ENCODE results near the gene ZNF774. TPM values are rescaled to one million over a fixed set of nuclear protein-coding genes. Genes with fewer than 3 reads are reported as not detected.

Gene ZNF774
- total RNA-seq, 6 donors from 2014 or later: 1.00 to 8.4 (median 3.4) TPM

DNA sequence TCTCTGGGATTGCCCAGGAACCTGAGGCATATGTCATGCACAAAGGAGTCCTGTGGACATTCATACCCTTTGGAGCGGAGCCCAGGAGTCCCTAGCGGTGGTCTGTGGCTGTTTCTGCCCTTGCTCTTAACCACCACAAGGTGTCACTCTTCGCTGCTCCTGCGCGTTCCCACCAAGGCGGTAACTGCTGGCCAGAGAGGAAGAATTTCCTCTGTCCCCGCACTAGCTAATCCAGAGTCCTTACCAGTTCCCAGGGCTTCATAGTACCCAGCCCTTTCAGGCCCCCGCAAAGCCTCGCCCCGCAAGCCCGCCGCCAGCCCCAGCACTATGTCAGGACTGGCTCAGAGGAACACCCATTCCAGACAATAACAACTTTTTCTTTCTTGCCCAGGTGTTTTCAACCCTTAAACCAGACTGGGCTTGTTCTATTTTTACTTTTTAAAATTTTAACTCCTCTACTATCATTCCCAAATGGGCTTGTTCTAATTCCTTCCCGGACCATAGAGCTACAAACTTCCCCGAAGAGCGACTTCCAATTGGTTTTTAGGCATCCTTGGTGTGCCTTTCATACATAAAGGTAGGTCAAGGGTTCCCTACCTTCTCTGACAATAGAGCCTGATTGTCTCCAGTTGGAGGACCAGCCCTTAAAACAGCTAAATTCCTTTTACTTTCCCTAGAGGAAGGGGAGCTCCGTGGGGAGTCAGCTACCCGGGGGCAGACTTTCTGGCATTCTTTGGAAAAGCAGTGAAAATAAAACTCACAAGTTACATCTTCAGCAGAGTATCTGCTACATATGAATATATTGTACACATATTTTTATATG lies 31.8 kb upstream of the ZNF774 start:
- ATAC-seq (ENCODE audit: low FRiP score in 2 of 2) (peak; percentile 95 to 96), DNase-seq (peak; percentile 84 to 88)
- Histone ChIP-seq H3K9me3 (no peaks in the 10 kb centered on the region), H3K4me1 (peaks cover 9 to 18% (median 12%) of the 10 kb centered on the region in 4 donors), H3K27me3 (no peaks in the 10 kb centered on the region), H3K4me3 (peak overlapping the region in 2 of 4 donors; percentile 5 to 19), H3K36me3 (no peaks in the 10 kb centered on the region), H3K27ac (peak overlapping the region in 2 of 4 donors; percentile 3 to 49)
- no peak for TF ChIP-seq EP300 (IDR thresholded peaks at IDR 0.05)
- TF ChIP-seq, protein P1, sequence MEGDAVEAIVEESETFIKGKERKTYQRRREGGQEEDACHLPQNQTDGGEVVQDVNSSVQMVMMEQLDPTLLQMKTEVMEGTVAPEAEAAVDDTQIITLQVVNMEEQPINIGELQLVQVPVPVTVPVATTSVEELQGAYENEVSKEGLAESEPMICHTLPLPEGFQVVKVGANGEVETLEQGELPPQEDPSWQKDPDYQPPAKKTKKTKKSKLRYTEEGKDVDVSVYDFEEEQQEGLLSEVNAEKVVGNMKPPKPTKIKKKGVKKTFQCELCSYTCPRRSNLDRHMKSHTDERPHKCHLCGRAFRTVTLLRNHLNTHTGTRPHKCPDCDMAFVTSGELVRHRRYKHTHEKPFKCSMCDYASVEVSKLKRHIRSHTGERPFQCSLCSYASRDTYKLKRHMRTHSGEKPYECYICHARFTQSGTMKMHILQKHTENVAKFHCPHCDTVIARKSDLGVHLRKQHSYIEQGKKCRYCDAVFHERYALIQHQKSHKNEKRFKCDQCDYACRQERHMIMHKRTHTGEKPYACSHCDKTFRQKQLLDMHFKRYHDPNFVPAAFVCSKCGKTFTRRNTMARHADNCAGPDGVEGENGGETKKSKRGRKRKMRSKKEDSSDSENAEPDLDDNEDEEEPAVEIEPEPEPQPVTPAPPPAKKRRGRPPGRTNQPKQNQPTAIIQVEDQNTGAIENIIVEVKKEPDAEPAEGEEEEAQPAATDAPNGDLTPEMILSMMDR (IDR thresholded peaks at IDR 0.05): peak; percentile 94 to 98 (median 96)
- 15 to 16% methylated on average over 17 of the region's 17 CpGs for WGBS, 2 donors

DNA sequence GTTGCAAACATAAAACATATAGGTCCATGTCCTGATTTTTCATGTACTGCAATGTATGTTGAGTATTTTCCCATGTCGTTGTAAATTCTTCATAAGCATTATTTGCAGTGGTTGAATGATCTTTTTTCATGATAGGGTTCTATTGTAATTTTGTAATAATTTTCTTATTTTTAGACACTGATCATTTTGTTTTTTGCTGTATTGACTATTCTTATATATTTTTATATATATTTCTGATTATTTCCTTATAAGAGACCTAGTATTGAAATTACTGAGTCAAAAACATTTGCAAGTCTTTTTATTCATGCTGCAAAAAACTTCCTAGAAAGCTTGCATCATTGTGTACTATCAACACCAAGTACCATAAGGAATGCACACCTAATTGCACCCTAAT lies 31.2 kb upstream of the ZNF774 start:
- WGBS, 2 donors: 80 to 84% methylated on average over 1 of the region's 1 CpG
- ATAC-seq (ENCODE audit: low FRiP score in 2 of 2) (no peak), DNase-seq (no peak)
- TF ChIP-seq, protein P1 (IDR thresholded peaks at IDR 0.05): no peak
- TF ChIP-seq POLR2AphosphoS5 (IDR thresholded peaks at IDR 0.05): no peak
- TF ChIP-seq POLR2A (IDR thresholded peaks at IDR 0.05): no peak
- TF ChIP-seq EP300 (IDR thresholded peaks at IDR 0.05): no peak
- Histone ChIP-seq H3K9me3 (no peaks in the 10 kb centered on the region), H3K36me3 (no peaks in the 10 kb centered on the region), H3K4me3 (no peak overlapping the region), H3K27ac (no peak overlapping the region), H3K4me1 (peaks cover 9 to 12% (median 9%) of the 10 kb centered on the region in 4 donors), H3K27me3 (no peaks in the 10 kb centered on the region)

DNA sequence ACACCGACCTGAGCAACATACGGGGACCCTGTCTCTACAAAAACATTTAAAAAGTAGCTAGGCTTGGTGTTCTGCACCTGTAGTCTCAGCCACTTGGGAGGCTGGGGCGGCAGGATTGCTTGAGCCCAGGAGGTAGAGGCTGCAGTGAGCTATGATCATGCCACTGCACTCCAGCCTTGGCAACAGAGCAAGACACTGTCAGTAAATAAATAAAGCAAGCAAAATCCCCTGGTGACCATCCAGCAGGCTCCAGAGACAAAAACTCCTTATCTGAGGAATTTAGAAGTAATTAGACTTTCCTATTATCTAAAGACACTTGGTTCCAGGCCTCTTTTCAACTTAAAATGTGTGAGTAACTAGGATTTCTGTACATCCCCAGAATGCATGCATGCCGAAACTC lies 29.5 kb upstream of the ZNF774 start:
- 71 to 82% methylated on average over 4 of the region's 4 CpGs for WGBS, 2 donors
- Histone ChIP-seq H3K27me3 (no peaks in the 10 kb centered on the region), H3K9me3 (no peaks in the 10 kb centered on the region), H3K27ac (no peak overlapping the region), H3K4me3 (no peak overlapping the region), H3K4me1 (peaks cover 6 to 10% (median 9%) of the 10 kb centered on the region in 4 donors), H3K36me3 (no peaks in the 10 kb centered on the region)
- no peak for TF ChIP-seq POLR2A (IDR thresholded peaks at IDR 0.05)
- TF ChIP-seq EP300 (IDR thresholded peaks at IDR 0.05): no peak
- TF ChIP-seq, protein P1 (IDR thresholded peaks at IDR 0.05): no peak
- no peak for TF ChIP-seq POLR2AphosphoS5 (IDR thresholded peaks at IDR 0.05)
- ATAC-seq (ENCODE audit: low FRiP score in 2 of 2) (no peak), DNase-seq (peak in 1 of 2 donors; percentile 39)

DNA sequence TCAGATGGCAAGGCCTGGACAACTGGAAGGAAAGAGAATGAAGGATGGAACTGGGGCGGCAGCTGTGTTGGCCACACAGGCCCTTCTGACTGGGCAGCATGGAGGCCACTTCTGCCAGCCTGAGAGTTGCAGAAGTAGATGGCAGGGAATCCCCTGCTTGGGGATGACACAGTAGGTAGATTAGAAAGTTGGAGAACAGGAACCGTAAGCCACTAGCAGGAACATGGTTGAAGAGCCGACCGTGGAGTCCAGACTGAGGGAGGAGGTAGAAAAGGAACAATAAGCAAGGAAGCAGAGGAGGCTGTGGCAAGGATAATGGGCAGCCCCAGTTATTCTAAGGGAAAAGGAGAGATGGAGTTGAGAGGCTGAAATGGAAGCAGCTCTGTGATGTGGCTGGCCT lies 26.4 kb upstream of the ZNF774 start:
- DNase-seq (no peak), ATAC-seq (ENCODE audit: low FRiP score in 2 of 2) (no peak)
- Histone ChIP-seq H3K9me3 (no peaks in the 10 kb centered on the region), H3K4me3 (no peak overlapping the region), H3K36me3 (no peaks in the 10 kb centered on the region), H3K27ac (no peak overlapping the region), H3K4me1 (no peaks in the 10 kb centered on the region), H3K27me3 (no peaks in the 10 kb centered on the region)
- WGBS, 2 donors: 68 to 75% methylated on average over 4 of the region's 4 CpGs
- TF ChIP-seq, protein P1 (IDR thresholded peaks at IDR 0.05): no peak
- no peak for TF ChIP-seq POLR2A (IDR thresholded peaks at IDR 0.05)
- TF ChIP-seq POLR2AphosphoS5 (IDR thresholded peaks at IDR 0.05): no peak
- TF ChIP-seq EP300 (IDR thresholded peaks at IDR 0.05): no peak

DNA sequence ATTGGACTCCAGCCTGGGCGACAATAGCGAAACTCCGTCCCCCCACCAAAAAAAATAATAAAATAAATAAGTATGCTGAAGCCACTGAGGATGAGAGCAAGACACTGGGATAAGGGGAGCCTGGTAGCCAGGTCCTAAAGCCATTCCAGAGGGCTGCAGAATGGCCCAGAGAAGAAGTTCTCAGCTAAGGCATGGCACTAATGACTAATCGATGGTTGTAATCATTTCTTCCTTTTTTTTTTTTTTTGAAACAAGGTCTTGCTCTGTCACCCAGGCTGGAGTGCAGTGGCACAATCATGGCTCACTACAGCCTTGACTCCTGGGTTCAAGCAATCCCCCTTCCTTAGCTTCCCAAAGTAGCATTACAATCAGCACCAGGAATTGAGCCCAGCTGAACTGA lies 25.6 kb upstream of the ZNF774 start:
- Histone ChIP-seq H3K27me3 (no peaks in the 10 kb centered on the region), H3K4me3 (no peak overlapping the region), H3K9me3 (no peaks in the 10 kb centered on the region), H3K36me3 (no peaks in the 10 kb centered on the region), H3K4me1 (no peaks in the 10 kb centered on the region), H3K27ac (no peak overlapping the region)
- DNase-seq (no peak), ATAC-seq (ENCODE audit: low FRiP score in 2 of 2) (no peak)
- TF ChIP-seq POLR2A (IDR thresholded peaks at IDR 0.05): no peak
- TF ChIP-seq EP300 (IDR thresholded peaks at IDR 0.05): no peak
- TF ChIP-seq, protein P1 (IDR thresholded peaks at IDR 0.05): no peak
- TF ChIP-seq POLR2AphosphoS5 (IDR thresholded peaks at IDR 0.05): no peak
- 91 to 93% methylated on average over 4 of the region's 4 CpGs for WGBS, 2 donors
